Type B pancreatic cell (in vitro differentiated cells): Measurements from ENCODE around the gene SHROOM3. TPM values are rescaled to one million over a fixed set of nuclear protein-coding genes. Genes with fewer than 3 reads are reported as not detected.

Experiments
- DNase-seq: peaks from one replicate; pipeline ENCODE4 v3.0.0; 2021; ENCODE audit warnings: mixed read lengths; ENCODE audit not compliant: unreplicated experiment; ENCODE audit errors: extremely low spot score
- H3K27ac Mint-ChIP-seq: 2 replicates; pipeline ENCODE4 v1.8.0; 2021; ENCODE audit warnings: mild to moderate bottlenecking, mixed read lengths
- H3K27me3 Mint-ChIP-seq: 2 replicates; pipeline ENCODE4 v1.8.0; 2021; ENCODE audit warnings: mixed read lengths
- H3K36me3 Mint-ChIP-seq: 2 replicates; pipeline ENCODE4 v1.8.0; 2021; ENCODE audit warnings: mixed read lengths
- H3K4me1 Mint-ChIP-seq: one replicate; pipeline ENCODE4 v1.8.0; 2021; ENCODE audit warnings: mixed read lengths; ENCODE audit not compliant: unreplicated experiment
- H3K4me3 Mint-ChIP-seq: 2 replicates; pipeline ENCODE4 v1.8.0; 2021; ENCODE audit warnings: mild to moderate bottlenecking, mixed read lengths
- H3K9me3 Mint-ChIP-seq: 2 replicates; pipeline ENCODE4 v1.8.0; 2021; ENCODE audit warnings: mixed read lengths
- CTCF ChIP-seq: fragments of 200-600 bp; sonication (generic); conservative IDR thresholded peaks from 2 replicates; pipeline ENCODE4 v1.5.0; 2021; ENCODE audit warnings: antibody characterized with exemption, mild to moderate bottlenecking
- total RNA-seq: library from RNA; stranded (reverse); gene quantifications from 2 replicates; pipeline ENCODE4 v1.2.1, GENCODE V29; 2021; ENCODE audit warnings: low replicate concordance

The SHROOM3 gene
- total RNA-seq, 1 donor from 2014 or later = 38.6 TPM

DNA sequence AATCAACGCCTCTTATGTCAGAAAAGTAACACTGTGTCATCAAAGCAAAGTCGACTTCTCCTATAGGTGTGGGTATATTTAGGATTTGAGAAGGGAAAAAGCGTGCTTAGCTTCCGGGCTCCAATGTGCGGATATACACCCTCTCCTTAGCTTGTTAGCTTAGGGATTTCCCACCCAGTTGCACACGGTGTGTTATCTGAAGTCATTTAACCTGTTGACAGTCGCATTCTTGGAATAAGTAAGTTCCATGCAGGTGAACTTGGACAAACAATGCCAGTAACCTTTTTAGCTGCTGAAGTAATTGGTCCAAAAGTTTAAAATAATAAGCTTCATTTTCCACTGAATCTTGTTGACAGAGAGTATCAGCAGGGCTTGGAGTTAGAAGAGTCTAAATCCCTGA lies 113.7 kb downstream of the SHROOM3 start:
- Mint-ChIP-seq H3K4me3 (no peak overlapping the region), H3K36me3 (no peaks in the 10 kb centered on the region), H3K9me3 (no peaks in the 10 kb centered on the region), H3K27ac (peak overlapping the region; percentile 50), H3K4me1 (peaks cover 42% of the 10 kb centered on the region), H3K27me3 (no peaks in the 10 kb centered on the region)
- no peak for DNase-seq
- no peak for TF ChIP-seq CTCF

DNA sequence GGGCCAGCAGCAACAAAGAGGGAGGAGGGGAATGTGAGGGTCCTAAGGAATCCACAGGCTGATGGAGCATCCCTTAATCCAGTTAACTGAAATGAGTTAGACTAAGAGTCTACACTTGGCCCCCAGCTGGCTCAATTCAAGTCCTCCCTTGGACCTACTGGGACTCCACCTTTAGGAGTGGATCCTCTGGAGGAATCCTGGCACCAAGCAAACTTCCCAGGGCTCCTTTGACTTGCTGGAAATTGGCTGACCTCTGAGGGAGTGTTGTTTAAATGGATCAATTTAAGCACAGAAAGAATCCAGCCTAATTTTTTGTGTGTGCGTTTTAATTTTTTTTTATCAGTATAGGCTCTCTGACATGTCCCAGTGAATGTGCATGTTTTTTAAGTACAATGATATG lies 114.7 kb downstream of the SHROOM3 start:
- H3K27ac Mint-ChIP-seq = no peak overlapping the region
- no peak for DNase-seq
- H3K4me3 Mint-ChIP-seq = no peak overlapping the region
- H3K36me3 Mint-ChIP-seq = no peaks in the 10 kb centered on the region
- H3K4me1 Mint-ChIP-seq = peaks cover 36% of the 10 kb centered on the region
- H3K27me3 Mint-ChIP-seq = no peaks in the 10 kb centered on the region
- no peak for TF ChIP-seq CTCF
- no peaks in the 10 kb centered on the region for H3K9me3 Mint-ChIP-seq

GRCh38 chr4:76550966-76551780 lies 116.1 kb downstream of the SHROOM3 start:
- no peaks in the 10 kb centered on the region for H3K27me3 Mint-ChIP-seq

GRCh38 chr4:76554630-76555029 lies 119.6 kb downstream of the SHROOM3 start:
- peaks cover 16% of the 10 kb centered on the region for H3K4me1 Mint-ChIP-seq
- no peak overlapping the region for H3K27ac Mint-ChIP-seq
- no peak for TF ChIP-seq CTCF
- H3K4me3 Mint-ChIP-seq = no peak overlapping the region
- H3K27me3 Mint-ChIP-seq = no peaks in the 10 kb centered on the region
- no peaks in the 10 kb centered on the region for H3K36me3 Mint-ChIP-seq
- DNase-seq = no peak
- H3K9me3 Mint-ChIP-seq = peaks cover 5% of the 10 kb centered on the region

More at GRCh38 chr4:76550966-76551780, 116.1 kb downstream of the SHROOM3 start:
- H3K4me1 Mint-ChIP-seq = peaks cover 23% of the 10 kb centered on the region
- TF ChIP-seq CTCF = no peak
- H3K27ac Mint-ChIP-seq = no peak overlapping the region
- no peak for DNase-seq
- no peaks in the 10 kb centered on the region for H3K36me3 Mint-ChIP-seq
- no peak overlapping the region for H3K4me3 Mint-ChIP-seq
- no peaks in the 10 kb centered on the region for H3K9me3 Mint-ChIP-seq

- no peak for DNase-seq
- Mint-ChIP-seq H3K27ac (no peak overlapping the region), H3K36me3 (no peaks in the 10 kb centered on the region), H3K4me1 (peaks cover 21% of the 10 kb centered on the region), H3K9me3 (peaks cover 5% of the 10 kb centered on the region), H3K4me3 (no peak overlapping the region), H3K27me3 (no peaks in the 10 kb centered on the region)
- no peak for TF ChIP-seq CTCF
These were observed 121.4 kb downstream of the SHROOM3 start for GRCh38 chr4:76556452-76556851.
